ENCODE data around the gene JAZF1. TPM values are rescaled to one million over a fixed set of nuclear protein-coding genes. Genes with fewer than 3 reads are reported as not detected.

Gene JAZF1
- total RNA-seq, 4 donors from 2014 or later, result 12.7 to 19.2 (median 14.7) TPM

- Histone ChIP-seq H3K27ac (no peak overlapping the region), H3K4me3 (replicated peaks in 1 of 3) (no peak overlapping the region), H3K36me3 (no peaks in the 10 kb centered on the region), H3K9me3 (no peaks in the 10 kb centered on the region), H3K27me3 (no peaks in the 10 kb centered on the region), H3K4me1 (no peaks in the 10 kb centered on the region)
- 89 to 93% methylated on average over 5 of the region's 5 CpGs for WGBS, 2 donors
- TF ChIP-seq CTCF (IDR thresholded peaks at IDR 0.05) (no peak), POLR2A (IDR thresholded peaks at IDR 0.05) (no peak)
- intact Hi-C loops (cut with DNase I), result no loop called here
- no peak for DNase-seq
These were observed 262.8 kb downstream of the JAZF1 start for GRCh38 chr7:27917774-27918314.

- WGBS, 2 donors, result 96 to 99% methylated on average over 2 of the region's 2 CpGs
- no peaks in the 10 kb centered on the region for H3K27me3 ChIP-seq
- no peak overlapping the region for H3K27ac ChIP-seq
- no peak overlapping the region for H3K4me3 ChIP-seq (replicated peaks in 1 of 3)
- H3K4me1 ChIP-seq, result no peaks in the 10 kb centered on the region
- intact Hi-C loops (cut with DNase I), result no loop called here
- no peaks in the 10 kb centered on the region for H3K36me3 ChIP-seq
- no peak for DNase-seq
- H3K9me3 ChIP-seq, result no peaks in the 10 kb centered on the region
- TF ChIP-seq CTCF (IDR thresholded peaks at IDR 0.05), result no peak
- TF ChIP-seq POLR2A (IDR thresholded peaks at IDR 0.05), result no peak
These were observed 263.5 kb downstream of the JAZF1 start for GRCh38 chr7:27917119-27917518.

DNA sequence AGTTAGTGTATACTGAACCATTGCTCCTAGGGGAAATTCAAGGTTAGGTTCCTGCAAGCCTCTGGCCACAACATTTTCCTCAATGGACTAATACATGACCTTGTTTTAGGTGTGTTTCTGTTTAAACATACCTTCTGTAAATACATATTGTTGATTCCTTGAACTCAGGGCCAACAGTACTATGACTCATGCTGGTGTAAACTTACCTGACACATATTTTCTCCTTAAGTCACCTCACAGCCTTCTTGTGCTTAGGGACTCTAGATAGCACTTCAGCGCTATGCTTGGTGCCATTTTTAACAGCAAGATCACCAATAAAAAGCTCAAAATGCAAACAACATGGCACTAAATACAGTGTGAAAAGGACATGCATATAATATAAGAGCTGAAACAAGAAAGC is 264.2 kb downstream of the JAZF1 start:
- WGBS, 2 donors, result 98 to 100% methylated on average over 1 of the region's 1 CpG
- intact Hi-C loops (cut with DNase I), result no loop called here
- Histone ChIP-seq H3K27me3 (no peaks in the 10 kb centered on the region), H3K9me3 (no peaks in the 10 kb centered on the region), H3K4me3 (replicated peaks in 1 of 3) (no peak overlapping the region), H3K36me3 (no peaks in the 10 kb centered on the region), H3K4me1 (no peaks in the 10 kb centered on the region), H3K27ac (no peak overlapping the region)
- no peak for DNase-seq
- TF ChIP-seq POLR2A (IDR thresholded peaks at IDR 0.05), result no peak
- no peak for TF ChIP-seq CTCF (IDR thresholded peaks at IDR 0.05)

DNA sequence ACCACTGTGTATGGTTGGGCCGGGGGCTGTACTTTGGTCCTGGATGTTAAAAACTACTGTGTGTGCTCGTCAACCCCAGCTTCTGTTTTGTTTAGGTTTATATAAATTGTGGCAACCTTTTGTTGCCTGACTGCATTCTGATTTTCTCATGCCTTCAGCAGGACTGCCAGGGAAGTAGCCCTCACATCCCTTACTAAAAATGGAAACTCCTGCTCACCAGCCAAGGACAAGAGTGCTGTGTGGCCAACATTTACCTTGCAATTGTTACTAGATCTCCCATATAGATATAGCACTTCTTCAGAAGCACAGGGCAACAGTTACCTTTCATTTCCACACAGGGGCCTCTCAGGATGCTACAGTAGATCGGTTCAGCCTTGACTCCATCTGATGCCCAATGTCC is 266.2 kb downstream of the JAZF1 start:
- no peak for TF ChIP-seq CTCF (IDR thresholded peaks at IDR 0.05)
- no peak for TF ChIP-seq POLR2A (IDR thresholded peaks at IDR 0.05)
- intact Hi-C loops (cut with DNase I), result no loop called here
- H3K36me3 ChIP-seq, result no peaks in the 10 kb centered on the region
- H3K27me3 ChIP-seq, result no peaks in the 10 kb centered on the region
- H3K4me1 ChIP-seq, result no peaks in the 10 kb centered on the region
- no peak overlapping the region for H3K27ac ChIP-seq
- WGBS, 2 donors, result 94 to 100% methylated on average over 3 of the region's 3 CpGs
- no peak for DNase-seq
- H3K9me3 ChIP-seq, result no peaks in the 10 kb centered on the region
- no peak overlapping the region for H3K4me3 ChIP-seq (replicated peaks in 1 of 3)

- 93 to 98% methylated on average over 7 of the region's 7 CpGs for WGBS, 2 donors
- Histone ChIP-seq H3K27ac (no peak overlapping the region), H3K4me1 (no peaks in the 10 kb centered on the region), H3K36me3 (no peaks in the 10 kb centered on the region), H3K4me3 (replicated peaks in 1 of 3) (no peak overlapping the region), H3K27me3 (no peaks in the 10 kb centered on the region), H3K9me3 (no peaks in the 10 kb centered on the region)
- intact Hi-C loops (cut with DNase I), result no loop called here
- no peak for DNase-seq
- TF ChIP-seq POLR2A (IDR thresholded peaks at IDR 0.05), result no peak
- TF ChIP-seq CTCF (IDR thresholded peaks at IDR 0.05), result no peak
These were observed 267.8 kb downstream of the JAZF1 start for GRCh38 chr7:27912751-27913150.
